Activated CD8-positive, alpha-beta memory T cell treated with anti-CD3 and anti-CD28 coated beads, Interleukin-2, amount 50 U/mL, for 4 hours (primary cell): ENCODE results near the gene NUTM1.

ENCODE experiments used
- DNase-seq: peaks from one replicate; pipeline ENCODE4 v3.0.0-alpha.2; 2020

Gene NUTM1

GRCh38 chr15:34342737-34343575, at the start of gene NUTM1, which contains the start of gene NOP10:
NUTM1 (plus strand) TSS chr15:34343315; CDS start chr15:34343697, 382 bp downstream.
NOP10 (minus strand) TSS chr15:34343136; CDS start chr15:34343073, 63 bp downstream.
- DNase-seq = peak; percentile 94

- no peak for DNase-seq
Measured at GRCh38 chr15:34297059-34297458, 46.1 kb upstream of the NUTM1 start.

- no peak for DNase-seq
Measured at GRCh38 chr15:34301058-34301457, 42.1 kb upstream of the NUTM1 start.

- DNase-seq = no peak
Measured at GRCh38 chr15:34304613-34305012, 38.5 kb upstream of the NUTM1 start.

GRCh38 chr15:34311563-34311962, 31.6 kb upstream of the NUTM1 start:
- no peak for DNase-seq

- no peak for DNase-seq
Measured at GRCh38 chr15:34314491-34315490, 28.3 kb upstream of the NUTM1 start.

- DNase-seq = no peak
Measured at GRCh38 chr15:34318277-34319079, 24.6 kb upstream of the NUTM1 start.

- no peak for DNase-seq
Measured at GRCh38 chr15:34323217-34323616, 19.9 kb upstream of the NUTM1 start.

GRCh38 chr15:34324933-34325332, 18.2 kb upstream of the NUTM1 start:
- no peak for DNase-seq

GRCh38 chr15:34325368-34325767, 17.7 kb upstream of the NUTM1 start:
- no peak for DNase-seq

- DNase-seq = no peak
Measured at GRCh38 chr15:34327906-34328305, 15.2 kb upstream of the NUTM1 start.

GRCh38 chr15:34329006-34329405, 14.1 kb upstream of the NUTM1 start:
- no peak for DNase-seq

GRCh38 chr15:34330279-34330678, 12.8 kb upstream of the NUTM1 start:
- DNase-seq = no peak

- DNase-seq = no peak
Measured at GRCh38 chr15:34331809-34332208, 11.3 kb upstream of the NUTM1 start.

GRCh38 chr15:34332553-34333120, 10.5 kb upstream of the NUTM1 start:
- no peak for DNase-seq

GRCh38 chr15:34334672-34335071, 8.4 kb upstream of the NUTM1 start:
- no peak for DNase-seq

GRCh38 chr15:34335176-34336032, 7.7 kb upstream of the NUTM1 start:
- DNase-seq = no peak

- DNase-seq = no peak
Measured at GRCh38 chr15:34336231-34336990, 6.7 kb upstream of the NUTM1 start.

- peak; percentile 23 for DNase-seq
Measured at GRCh38 chr15:34336991-34337556, 6.0 kb upstream of the NUTM1 start.
